Calu3 (cell line): ENCODE data around the gene AGPAT3. TPM values are rescaled to one million over a fixed set of nuclear protein-coding genes. Genes with fewer than 3 reads are reported as not detected.

Source experiments
- BruUV-seq: library from RNA; stranded (reverse); fragments of 400-500 nt; replicated peaks from 2 replicates; lab custom pipeline; 2021; lab: Mats Ljungman, UMichigan
- CTCF ChIA-PET: fragments of 300-600 bp; sonication (Branson Sonifier 250); formaldehyde crosslinking; loops from one replicate; lab custom pipeline; 2022; ENCODE audit warnings: antibody characterized with exemption; lab: Charles Lee
- DNase-seq: peaks from one replicate; pipeline ENCODE4 v3.0.0; 2022
- H3K27ac Mint-ChIP-seq: one replicate; pipeline ENCODE4 v1.8.0; 2022; ENCODE audit warnings: mixed read lengths; ENCODE audit not compliant: unreplicated experiment
- H3K27me3 Mint-ChIP-seq: one replicate; pipeline ENCODE4 v1.8.0; 2022; ENCODE audit warnings: mixed read lengths; ENCODE audit not compliant: unreplicated experiment
- H3K36me3 Mint-ChIP-seq: one replicate; pipeline ENCODE4 v1.8.0; 2022; ENCODE audit warnings: mild to moderate bottlenecking, moderate library complexity, mixed read lengths; ENCODE audit not compliant: insufficient read depth, unreplicated experiment
- H3K4me1 Mint-ChIP-seq: one replicate; pipeline ENCODE4 v1.8.0; 2022; ENCODE audit warnings: mild to moderate bottlenecking, low read depth, mixed read lengths; ENCODE audit not compliant: unreplicated experiment
- H3K4me3 Mint-ChIP-seq: one replicate; pipeline ENCODE4 v1.8.0; 2022; ENCODE audit warnings: mild to moderate bottlenecking, low read depth, moderate library complexity, mixed read lengths; ENCODE audit not compliant: unreplicated experiment
- H3K9me3 Mint-ChIP-seq: one replicate; pipeline ENCODE4 v1.8.0; 2022; ENCODE audit warnings: low read depth, mixed read lengths; ENCODE audit not compliant: unreplicated experiment
- CTCF ChIP-seq: fragments of 200-600 bp; IDR thresholded peaks from one replicate; pipeline ENCODE4 v1.8.0; 2022; ENCODE audit warnings: antibody characterized with exemption; ENCODE audit not compliant: unreplicated experiment
- intact Hi-C: fragments of 100-400 bp; cut with micrococcal nuclease; formaldehyde crosslinking; loops from one replicate; pipeline ENCODE4 v1.10.0; 2022; ENCODE audit not compliant: unreplicated experiment
- total RNA-seq: library from RNA; stranded (reverse); gene quantifications from 2 replicates; pipeline ENCODE4 v1.2.3, GENCODE V29; 2022

AGPAT3 gene
- total RNA-seq, 1 experiment from 2014 or later: 61.2 TPM

GRCh38 chr21:43884012-43884860 lies 19.2 kb downstream of the AGPAT3 start:
- Mint-ChIP-seq H3K27ac (peak overlapping the region; percentile 60), H3K4me1 (peaks cover 24% of the 10 kb centered on the region), H3K9me3 (no peaks in the 10 kb centered on the region), H3K36me3 (peaks cover 12% of the 10 kb centered on the region), H3K27me3 (no peaks in the 10 kb centered on the region), H3K4me3 (peak overlapping the region; percentile 46)
- CTCF ChIA-PET: interaction anchor here (0.5 to 0.9 kb wide), 3 partner anchors 16 to 122 kb away, joined by 3 to 4 read pairs (median 4); no protein-coding TSS in a partner anchor
- peak; percentile 72 for DNase-seq
- BruUV-seq: no TSS peak
- TF ChIP-seq CTCF: no peak
- intact Hi-C loops: no loop called here

DNA sequence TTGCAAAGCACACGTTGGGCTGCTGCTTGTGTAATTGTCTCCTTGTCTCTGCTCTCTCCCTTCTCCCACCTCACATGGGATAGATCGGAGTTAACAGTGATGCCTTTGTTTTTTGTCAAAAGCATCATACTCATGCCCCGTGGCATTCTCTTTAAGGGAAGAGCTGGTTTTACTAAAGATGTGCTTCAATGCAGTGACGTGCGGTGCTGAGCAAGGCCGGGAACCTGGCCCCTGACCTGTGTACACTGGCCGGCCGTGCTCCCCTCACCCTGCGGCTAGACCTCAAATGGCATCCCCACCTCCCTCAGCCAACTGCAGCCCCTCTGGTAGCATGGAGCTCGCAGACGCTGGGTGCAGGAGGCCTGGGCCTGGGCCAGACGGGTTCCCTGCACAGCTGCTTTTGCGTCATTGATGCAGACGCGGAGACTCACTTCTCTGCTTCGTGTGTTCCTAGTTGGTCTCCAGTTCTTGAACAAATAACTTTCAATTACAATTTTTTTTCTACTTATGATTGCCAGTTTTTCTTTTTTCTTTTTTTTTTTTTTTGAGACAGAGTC lies 19.9 kb downstream of the AGPAT3 start:
- BruUV-seq: no TSS peak
- Mint-ChIP-seq H3K36me3 (peaks cover 5% of the 10 kb centered on the region), H3K27me3 (no peaks in the 10 kb centered on the region), H3K27ac (peak overlapping the region; percentile 60), H3K4me3 (peak overlapping the region; percentile 46), H3K9me3 (no peaks in the 10 kb centered on the region), H3K4me1 (peaks cover 19% of the 10 kb centered on the region)
- no peak for TF ChIP-seq CTCF
- intact Hi-C loops: no loop called here
- DNase-seq: no peak
- CTCF ChIA-PET: interaction anchor here (0.6 kb wide), 1 partner anchor 27 kb away, joined by 3 read pairs; no protein-coding TSS in a partner anchor

DNA sequence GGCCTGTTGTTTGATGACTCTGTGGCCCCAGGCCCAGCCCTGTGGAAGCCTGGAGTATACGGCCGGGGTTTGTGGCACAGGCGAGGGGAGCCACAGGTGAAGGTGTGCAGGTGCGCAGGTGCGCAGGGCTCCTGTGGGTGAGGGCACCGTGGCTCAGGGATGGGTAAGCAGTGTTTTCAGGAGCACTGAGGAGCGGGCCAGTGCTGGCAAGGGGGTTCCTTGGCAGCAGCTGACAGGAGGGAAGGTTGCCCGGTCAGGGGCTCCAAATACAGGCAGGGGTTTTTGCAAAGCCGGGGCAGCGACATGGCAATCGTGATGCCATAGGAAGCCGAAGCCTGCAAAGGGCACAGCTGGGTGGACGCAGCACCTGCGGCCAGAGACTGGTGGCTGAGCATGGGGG lies 20.7 kb downstream of the AGPAT3 start:
- Mint-ChIP-seq H3K4me1 (peaks cover 11% of the 10 kb centered on the region), H3K9me3 (no peaks in the 10 kb centered on the region), H3K27me3 (no peaks in the 10 kb centered on the region), H3K36me3 (peaks cover 4% of the 10 kb centered on the region), H3K4me3 (no peak overlapping the region), H3K27ac (no peak overlapping the region)
- CTCF ChIA-PET: no interaction called here
- no peak for DNase-seq
- intact Hi-C loops: no loop called here
- no peak for TF ChIP-seq CTCF
- no TSS peak for BruUV-seq

GRCh38 chr21:43886565-43886964 lies 21.5 kb downstream of the AGPAT3 start:
- intact Hi-C loops: no loop called here
- Mint-ChIP-seq H3K4me1 (peaks cover 7% of the 10 kb centered on the region), H3K36me3 (peaks cover 4% of the 10 kb centered on the region), H3K27me3 (no peaks in the 10 kb centered on the region), H3K4me3 (no peak overlapping the region), H3K27ac (no peak overlapping the region), H3K9me3 (no peaks in the 10 kb centered on the region)
- no peak for DNase-seq
- BruUV-seq: no TSS peak
- CTCF ChIA-PET: no interaction called here
- no peak for TF ChIP-seq CTCF
